Loucy (cell line): ENCODE data around the gene EBF3.

Experiments
- CTCF ChIP-seq: fragments of 200-600 bp; sonication (generic); conservative IDR thresholded peaks from 2 replicates; pipeline ENCODE4 v1.5.1; 2014; ENCODE audit warnings: mild to moderate bottlenecking, antibody characterized with exemption, low read length
- EZH2phosphoT487 ChIP-seq: fragments of 200-600 bp; IDR thresholded peaks from 2 replicates; pipeline ENCODE4 v1.6.1; 2018; ENCODE audit warnings: antibody characterized with exemption, mild to moderate bottlenecking, moderate library complexity, borderline replicate concordance

GRCh38 chr10:129962872-129963640 lies 1.0 kb downstream of the EBF3 start:
- TF ChIP-seq CTCF (no peak), EZH2phosphoT487 (no peak)
